GM13976 (cell line): ENCODE results near the gene TOP1.
"Not testable (repeated sequence)": the region's sequence is repeated elsewhere in the genome, so short reads cannot be mapped to it uniquely, and the experiment has no call there.

Experiments used
- DNase-seq: peaks from one replicate; pipeline ENCODE4 v3.0.0; 2012; ENCODE audit warnings: low spot score
- in situ Hi-C: fragments of 300-500 bp; cut with MboI; formaldehyde crosslinking; loops from one replicate; pipeline ENCODE4 v1.12.0; 2022; ENCODE audit warnings: low sequenced_read_pairs, mixed read lengths, inconsistent platforms; ENCODE audit not compliant: unreplicated experiment
- TF ChIP-seq, protein P1 (sequence below): IDR thresholded peaks from 2 replicates; pipeline ENCODE4 v1.5.1; 2012; ENCODE audit warnings: borderline replicate concordance, mild to moderate bottlenecking; ENCODE audit not compliant: insufficient read depth; ENCODE audit errors: extremely low read depth, missing control alignments, control extremely low read depth

TOP1 gene

DNA sequence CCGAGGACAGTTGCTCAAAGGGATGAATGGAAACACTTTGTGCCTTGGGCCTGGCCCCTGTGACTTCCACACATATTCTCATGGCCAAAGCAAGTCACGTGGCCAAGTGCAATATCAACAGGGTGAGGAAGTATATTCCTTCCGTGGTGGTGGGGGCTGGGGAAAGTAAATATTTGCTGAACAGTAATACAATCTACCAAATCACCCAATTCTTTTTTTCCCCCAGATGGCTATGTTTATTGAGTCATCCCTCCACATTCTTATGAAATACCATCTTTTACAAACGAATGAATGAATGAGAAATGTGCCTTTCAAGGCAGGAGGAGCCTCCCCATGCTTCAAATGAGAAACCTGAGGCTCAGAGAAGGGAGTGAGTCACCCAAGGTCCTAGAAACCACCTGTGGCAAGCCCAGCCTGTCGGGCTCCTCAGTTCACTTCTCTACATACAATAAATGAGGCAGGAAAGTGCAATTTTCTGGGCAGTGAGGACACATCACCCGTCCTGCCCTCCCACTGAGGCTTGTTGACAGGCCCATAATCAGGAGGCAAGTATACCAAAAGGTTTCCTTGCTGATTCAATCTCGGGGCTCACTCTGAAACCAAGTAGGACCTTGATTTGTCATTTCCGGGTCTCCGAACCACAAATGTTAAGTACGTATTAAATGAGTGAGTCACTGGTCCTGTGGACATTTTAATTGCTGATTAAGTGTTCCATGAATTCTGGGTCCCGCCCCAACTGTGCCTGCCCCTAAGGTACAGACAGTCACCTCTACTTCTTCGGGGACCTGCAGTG lies 25.3 kb upstream of the TOP1 start:
- TF ChIP-seq, protein P1, sequence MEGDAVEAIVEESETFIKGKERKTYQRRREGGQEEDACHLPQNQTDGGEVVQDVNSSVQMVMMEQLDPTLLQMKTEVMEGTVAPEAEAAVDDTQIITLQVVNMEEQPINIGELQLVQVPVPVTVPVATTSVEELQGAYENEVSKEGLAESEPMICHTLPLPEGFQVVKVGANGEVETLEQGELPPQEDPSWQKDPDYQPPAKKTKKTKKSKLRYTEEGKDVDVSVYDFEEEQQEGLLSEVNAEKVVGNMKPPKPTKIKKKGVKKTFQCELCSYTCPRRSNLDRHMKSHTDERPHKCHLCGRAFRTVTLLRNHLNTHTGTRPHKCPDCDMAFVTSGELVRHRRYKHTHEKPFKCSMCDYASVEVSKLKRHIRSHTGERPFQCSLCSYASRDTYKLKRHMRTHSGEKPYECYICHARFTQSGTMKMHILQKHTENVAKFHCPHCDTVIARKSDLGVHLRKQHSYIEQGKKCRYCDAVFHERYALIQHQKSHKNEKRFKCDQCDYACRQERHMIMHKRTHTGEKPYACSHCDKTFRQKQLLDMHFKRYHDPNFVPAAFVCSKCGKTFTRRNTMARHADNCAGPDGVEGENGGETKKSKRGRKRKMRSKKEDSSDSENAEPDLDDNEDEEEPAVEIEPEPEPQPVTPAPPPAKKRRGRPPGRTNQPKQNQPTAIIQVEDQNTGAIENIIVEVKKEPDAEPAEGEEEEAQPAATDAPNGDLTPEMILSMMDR: no peak
- in situ Hi-C loops: no loop called here
- DNase-seq: peak; percentile 49

- in situ Hi-C loops, DNase-seq: not testable (repeated sequence)
Measured at GRCh38 chr20:41003936-41004294, 24.7 kb upstream of the TOP1 start.

DNA sequence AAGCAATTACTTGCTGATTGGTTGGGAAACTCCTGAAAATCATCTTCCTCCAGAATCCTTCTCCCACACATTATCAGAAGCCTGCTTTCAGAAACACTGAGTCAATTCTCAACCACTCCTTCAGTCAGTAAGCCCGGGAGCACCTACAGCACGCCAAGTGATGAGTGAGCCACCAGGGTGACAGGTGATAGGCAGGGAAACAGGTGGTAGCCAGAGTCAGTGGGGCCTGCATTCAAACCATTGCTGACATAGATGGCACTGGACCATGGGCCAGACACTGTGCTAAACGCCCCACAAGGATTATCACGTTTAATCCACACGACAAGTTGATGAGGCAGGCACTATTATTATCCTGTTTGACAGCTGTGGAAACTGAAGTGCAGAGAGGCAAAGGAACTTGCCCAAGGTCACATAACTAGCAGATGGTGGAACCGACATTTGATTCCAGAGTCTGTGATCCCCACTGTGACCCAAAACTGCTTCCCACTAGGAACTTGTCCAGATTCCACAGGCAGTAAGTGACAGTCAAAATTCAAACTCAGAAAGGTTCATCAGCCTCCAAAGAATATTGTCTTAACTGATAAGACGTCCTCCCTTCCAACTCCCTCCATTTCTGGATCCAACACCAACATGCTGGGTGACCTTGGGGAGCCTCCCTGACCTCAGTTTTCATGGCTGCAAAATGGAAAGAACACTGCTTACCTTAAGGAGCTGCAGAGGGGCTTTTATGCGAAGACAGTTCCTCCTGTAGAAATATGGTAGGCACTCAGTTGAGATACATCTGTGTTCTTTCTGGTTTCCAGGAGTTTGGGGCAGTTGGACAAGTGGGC lies 23.9 kb upstream of the TOP1 start:
- TF ChIP-seq, protein P1: no peak
- in situ Hi-C loops: no loop called here
- DNase-seq: no peak

DNA sequence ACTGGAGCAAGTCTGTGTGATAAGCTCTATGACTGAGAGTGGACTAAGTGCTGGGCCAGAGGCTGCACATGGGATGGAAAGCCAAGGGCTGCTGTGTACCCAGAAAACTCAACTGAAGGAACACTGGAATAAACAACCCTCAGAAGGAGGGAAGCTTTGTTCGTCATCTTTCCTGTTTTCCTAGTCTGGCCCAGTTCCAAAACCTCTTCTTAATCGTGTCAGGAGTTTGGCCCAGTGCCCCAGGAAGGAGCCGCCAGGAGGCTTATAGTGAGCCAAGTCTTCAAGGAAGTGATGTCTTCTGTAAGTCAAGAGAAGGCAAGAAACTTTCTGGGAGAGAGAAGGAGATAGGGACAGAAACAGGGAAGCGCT lies 23.3 kb upstream of the TOP1 start:
- TF ChIP-seq, protein P1: no peak
- DNase-seq: no peak
- in situ Hi-C loops: no loop called here

- no peak for DNase-seq
- in situ Hi-C loops: no loop called here
- TF ChIP-seq, protein P1: no peak
Measured at GRCh38 chr20:41006126-41006935, 22.3 kb upstream of the TOP1 start.

- TF ChIP-seq, protein P1: no peak
- no peak for DNase-seq
- in situ Hi-C loops: no loop called here
Measured at GRCh38 chr20:41006936-41007474, 21.6 kb upstream of the TOP1 start.
